HepG2 (cell line): ENCODE data around the gene TMEM19. TPM values are rescaled to one million over a fixed set of nuclear protein-coding genes. Genes with fewer than 3 reads are reported as not detected.

ENCODE experiments used
- BRD4 ChIP-seq: sonication (generic); formaldehyde crosslinking; IDR thresholded peaks from 2 replicates; pipeline ENCODE4 v1.4.0; 2020; ENCODE audit warnings: missing genetic modification reagents
- DR1 ChIP-seq: sonication (generic); formaldehyde crosslinking; IDR thresholded peaks from 2 replicates; pipeline ENCODE4 v1.8.0; 2021; ENCODE audit warnings: mild to moderate bottlenecking, missing genetic modification reagents, inconsistent platforms
- E2F1 ChIP-seq: sonication (generic); formaldehyde crosslinking; IDR thresholded peaks from 2 replicates; pipeline ENCODE4 v1.5.0; 2020; ENCODE audit warnings: missing genetic modification reagents
- GPN1 ChIP-seq: sonication (generic); formaldehyde crosslinking; IDR thresholded peaks from 2 replicates; pipeline ENCODE4 v1.5.1; 2020; ENCODE audit warnings: missing genetic modification reagents, borderline replicate concordance
- HMGXB3 ChIP-seq: sonication (generic); formaldehyde crosslinking; IDR thresholded peaks from 2 replicates; pipeline ENCODE4 v1.4.0; 2020; ENCODE audit warnings: missing genetic modification reagents, borderline replicate concordance
- IKZF4 ChIP-seq: sonication (generic); formaldehyde crosslinking; IDR thresholded peaks from 2 replicates; pipeline ENCODE4 v1.5.1; 2020; ENCODE audit warnings: borderline replicate concordance, mild to moderate bottlenecking, low read depth, missing genetic modification reagents; ENCODE audit errors: not compliant biosample characterization
- NPAS2 ChIP-seq: sonication (generic); formaldehyde crosslinking; IDR thresholded peaks from 2 replicates; pipeline ENCODE4 v1.8.0; 2022; ENCODE audit warnings: mild to moderate bottlenecking, missing genetic modification reagents, borderline replicate concordance
- RBM39 ChIP-seq: fragments of 200-400 bp; formaldehyde crosslinking; IDR thresholded peaks from one replicate; pipeline ENCODE4 v1.6.1; 2018; ENCODE audit warnings: antibody characterized with exemption, mild to moderate bottlenecking, low read depth, low read length; ENCODE audit not compliant: poor library complexity, severe bottlenecking
- ZBTB3 ChIP-seq: sonication (generic); formaldehyde crosslinking; IDR thresholded peaks from 2 replicates; pipeline ENCODE4 v1.4.0; 2020; ENCODE audit warnings: low read depth, mild to moderate bottlenecking, moderate library complexity, missing genetic modification reagents, borderline replicate concordance
- ZEB1 ChIP-seq: IDR thresholded peaks from 2 replicates; pipeline ENCODE4 v1.6.1; 2012; ENCODE audit warnings: mild to moderate bottlenecking, low read depth, inconsistent platforms; ENCODE audit not compliant: insufficient replicate concordance
- ZFX ChIP-seq: sonication (generic); formaldehyde crosslinking; IDR thresholded peaks from 2 replicates; pipeline ENCODE4 v1.4.0; 2020; ENCODE audit warnings: mild to moderate bottlenecking, low read depth, missing genetic modification reagents, moderate library complexity
- ZNF282 ChIP-seq: fragments of 450-650 bp; IDR thresholded peaks from 2 replicates; pipeline ENCODE4 v1.6.1; 2018; ENCODE audit not compliant: partially characterized antibody
- ZNF296 ChIP-seq: sonication (generic); formaldehyde crosslinking; conservative IDR thresholded peaks from 2 replicates; pipeline ENCODE4 v1.5.0; 2020; ENCODE audit warnings: mild to moderate bottlenecking, missing genetic modification reagents
- ZNF430 ChIP-seq: sonication (generic); formaldehyde crosslinking; IDR thresholded peaks from 2 replicates; pipeline ENCODE4 v1.9.0; 2021; ENCODE audit warnings: mild to moderate bottlenecking, missing genetic modification reagents
- ZNF572 ChIP-seq: sonication (generic); formaldehyde crosslinking; IDR thresholded peaks from 2 replicates; pipeline ENCODE4 v1.5.1; 2020; ENCODE audit warnings: mild to moderate bottlenecking, missing genetic modification reagents
- ZNF616 ChIP-seq: sonication (generic); formaldehyde crosslinking; IDR thresholded peaks from 2 replicates; pipeline ENCODE4 v1.5.0; 2020; ENCODE audit warnings: low read depth, mild to moderate bottlenecking, missing genetic modification reagents
- ZNF784 ChIP-seq: sonication (generic); formaldehyde crosslinking; IDR thresholded peaks from 2 replicates; pipeline ENCODE4 v1.5.1; 2020; ENCODE audit warnings: missing genetic modification reagents, mild to moderate bottlenecking, borderline replicate concordance
- polyA plus RNA-seq, 8 experiments: library from polyadenylated mRNA; depleted of rRNA in 3 of 8; stranded (reverse) in 7 of 8; unstranded in 1 of 8; fragments of >200 nt; fragmentation: Illumina TruSeq in 4 of 8; extraction: Trizol in 4 of 8; gene quantifications; 2 replicates each; pipeline versions ENCODE4 v1.2.1 to v1.2.3, GENCODE V29; 2011 to 2016; ENCODE audit warnings: low read depth in 4 of 8, missing spikeins in 1 of 8, mixed read lengths in 1 of 8; ENCODE audit not compliant: insufficient read depth in 1 of 8
- total RNA-seq, 5 experiments: library from RNA; depleted of rRNA; stranded (reverse); fragments of >200 nt; fragmentation: Illumina TruSeq; extraction: Trizol; gene quantifications; 2 replicates each; pipeline ENCODE4 v1.2.3, GENCODE V29; 2016; ENCODE audit warnings: low read depth in 1 of 5
- TF ChIP-seq, protein P1 (sequence below): IDR thresholded peaks from 2 replicates; pipeline ENCODE4 v1.4.0; 2020; ENCODE audit warnings: mild to moderate bottlenecking, missing genetic modification reagents

The TMEM19 gene
- total and polyA plus RNA-seq, 2 of the 13 experiments (the other 11 are each of a cell fraction or from before 2014, with no cell fraction given) = 16.9 to 22.5 TPM

DNA sequence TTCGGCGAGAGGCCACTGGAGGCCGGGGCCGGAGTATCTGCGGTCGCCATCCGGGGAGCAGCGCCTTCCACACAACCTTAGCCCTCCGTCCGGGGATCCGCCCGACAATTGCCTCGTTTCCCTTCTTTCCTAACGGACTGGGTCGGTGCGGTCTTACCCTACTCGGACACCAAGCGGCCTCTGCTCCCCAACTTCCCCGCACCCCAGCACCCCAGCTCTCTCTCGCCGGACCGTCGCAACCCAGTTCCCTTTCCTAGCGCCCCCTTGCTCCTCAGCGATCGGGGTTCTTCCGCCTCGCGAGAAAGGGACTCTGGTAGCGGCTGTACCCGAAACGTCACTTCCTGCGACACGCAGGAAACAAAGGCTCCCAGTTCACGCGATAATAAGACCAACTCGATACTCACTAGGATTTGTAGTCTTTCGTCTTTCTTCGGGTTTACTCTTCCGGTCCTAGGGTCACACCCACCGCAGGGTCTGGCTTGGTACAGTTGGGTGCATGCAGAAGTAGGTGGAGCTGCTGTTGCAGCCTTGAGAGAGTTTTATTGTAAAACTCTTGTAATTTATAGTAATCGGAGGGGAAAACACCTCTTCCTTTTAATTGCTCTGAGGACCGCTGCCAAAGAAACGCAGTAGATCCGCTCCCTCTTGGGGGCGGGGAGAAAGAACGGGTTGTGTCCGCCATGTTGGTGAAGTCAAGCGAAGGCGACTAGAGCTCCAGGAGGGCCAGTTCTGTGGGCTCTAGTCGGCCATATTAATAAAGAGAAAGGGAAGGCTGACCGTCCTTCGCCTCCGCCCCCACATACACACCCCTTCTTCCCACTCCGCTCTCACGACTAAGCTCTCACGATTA, 22.1 kb upstream of the TMEM19 start, which contains the start of the genes THAP2 and ZFC3H1 (continued):
- TF ChIP-seq ZNF784 (no peak; the same call in 1 of the 2 replicates), ZBTB3 (no peak), ZEB1 (no peak), NPAS2 (CRISPR knock-in tag) (no peak), ZNF282 (no peak), ZNF572 (peak; percentile 69; the same call in 1 of the 2 replicates), DR1 (CRISPR knock-in tag) (peak; percentile 65), ZNF430 (CRISPR knock-in tag) (no peak; the same call in 1 of the 2 replicates), GPN1 (no peak), HMGXB3 (CRISPR knock-in tag) (no peak; the same call in 1 of the 2 replicates), BRD4 (CRISPR knock-in tag) (no peak), E2F1 (no peak), ZFX (CRISPR knock-in tag) (peak; percentile 67), IKZF4 (CRISPR knock-in tag) (peak; percentile 39), ZNF296 (CRISPR knock-in tag) (no peak), RBM39 (peak; percentile 79), ZNF616 (CRISPR knock-in tag) (no peak)
- TF ChIP-seq, protein P1, sequence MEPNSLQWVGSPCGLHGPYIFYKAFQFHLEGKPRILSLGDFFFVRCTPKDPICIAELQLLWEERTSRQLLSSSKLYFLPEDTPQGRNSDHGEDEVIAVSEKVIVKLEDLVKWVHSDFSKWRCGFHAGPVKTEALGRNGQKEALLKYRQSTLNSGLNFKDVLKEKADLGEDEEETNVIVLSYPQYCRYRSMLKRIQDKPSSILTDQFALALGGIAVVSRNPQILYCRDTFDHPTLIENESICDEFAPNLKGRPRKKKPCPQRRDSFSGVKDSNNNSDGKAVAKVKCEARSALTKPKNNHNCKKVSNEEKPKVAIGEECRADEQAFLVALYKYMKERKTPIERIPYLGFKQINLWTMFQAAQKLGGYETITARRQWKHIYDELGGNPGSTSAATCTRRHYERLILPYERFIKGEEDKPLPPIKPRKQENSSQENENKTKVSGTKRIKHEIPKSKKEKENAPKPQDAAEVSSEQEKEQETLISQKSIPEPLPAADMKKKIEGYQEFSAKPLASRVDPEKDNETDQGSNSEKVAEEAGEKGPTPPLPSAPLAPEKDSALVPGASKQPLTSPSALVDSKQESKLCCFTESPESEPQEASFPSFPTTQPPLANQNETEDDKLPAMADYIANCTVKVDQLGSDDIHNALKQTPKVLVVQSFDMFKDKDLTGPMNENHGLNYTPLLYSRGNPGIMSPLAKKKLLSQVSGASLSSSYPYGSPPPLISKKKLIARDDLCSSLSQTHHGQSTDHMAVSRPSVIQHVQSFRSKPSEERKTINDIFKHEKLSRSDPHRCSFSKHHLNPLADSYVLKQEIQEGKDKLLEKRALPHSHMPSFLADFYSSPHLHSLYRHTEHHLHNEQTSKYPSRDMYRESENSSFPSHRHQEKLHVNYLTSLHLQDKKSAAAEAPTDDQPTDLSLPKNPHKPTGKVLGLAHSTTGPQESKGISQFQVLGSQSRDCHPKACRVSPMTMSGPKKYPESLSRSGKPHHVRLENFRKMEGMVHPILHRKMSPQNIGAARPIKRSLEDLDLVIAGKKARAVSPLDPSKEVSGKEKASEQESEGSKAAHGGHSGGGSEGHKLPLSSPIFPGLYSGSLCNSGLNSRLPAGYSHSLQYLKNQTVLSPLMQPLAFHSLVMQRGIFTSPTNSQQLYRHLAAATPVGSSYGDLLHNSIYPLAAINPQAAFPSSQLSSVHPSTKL (CRISPR knock-in tag) = no peak; the same call in 1 of the 2 replicates
